ENCODE measurements around the gene MAPK4.
"Not testable (repeated sequence)": the region's sequence is repeated elsewhere in the genome, so short reads cannot be mapped to it uniquely, and the experiment has no call there.

The MAPK4 gene

GRCh38 chr18:50696436-50696835, 136.5 kb downstream of the MAPK4 start:
- Histone ChIP-seq H3K4me1 (ENCODE audit: control insufficient read depth in 2 of 2, insufficient read depth in 2 of 2, low read length in 2 of 2) (no peaks in the 10 kb centered on the region), H3K36me3 (ENCODE audit: control insufficient read depth in 2 of 2, insufficient read depth in 2 of 2, low read length in 2 of 2) (no peaks in the 10 kb centered on the region), H3K27me3 (ENCODE audit: control insufficient read depth in 2 of 2, insufficient read depth in 2 of 2, low read length in 2 of 2) (peaks cover 0 to 2% of the 10 kb centered on the region in 2 donors), H3K9ac (ENCODE audit: low read depth in 1 of 2, low read length in 2 of 2) (no peak overlapping the region), H3K4me3 (ENCODE audit: low read length in 2 of 2) (no peak overlapping the region), H3K9me3 (ENCODE audit: control insufficient read depth in 2 of 2, low read length in 2 of 2) (no peaks in the 10 kb centered on the region), H3K27ac (ENCODE audit: low read depth in 2 of 2, low read length in 2 of 2) (no peak overlapping the region)

- H3K27ac ChIP-seq (ENCODE audit: low read depth in 2 of 2, low read length in 2 of 2), result no peak overlapping the region
- H3K36me3 ChIP-seq (ENCODE audit: control insufficient read depth in 2 of 2, insufficient read depth in 2 of 2, low read length in 2 of 2), result no peaks in the 10 kb centered on the region
- no peaks in the 10 kb centered on the region for H3K9me3 ChIP-seq (ENCODE audit: control insufficient read depth in 2 of 2, low read length in 2 of 2)
- peaks cover 0 to 2% of the 10 kb centered on the region in 2 donors for H3K27me3 ChIP-seq (ENCODE audit: control insufficient read depth in 2 of 2, insufficient read depth in 2 of 2, low read length in 2 of 2)
- no peak overlapping the region for H3K4me3 ChIP-seq (ENCODE audit: low read length in 2 of 2)
- H3K4me1 ChIP-seq (ENCODE audit: control insufficient read depth in 2 of 2, insufficient read depth in 2 of 2, low read length in 2 of 2), result no peaks in the 10 kb centered on the region
- H3K9ac ChIP-seq (ENCODE audit: low read depth in 1 of 2, low read length in 2 of 2), result no peak overlapping the region
Measured at GRCh38 chr18:50696929-50697328, 137.0 kb downstream of the MAPK4 start.

- H3K27ac ChIP-seq (ENCODE audit: low read depth in 2 of 2, low read length in 2 of 2), result no peak overlapping the region
- H3K36me3 ChIP-seq (ENCODE audit: control insufficient read depth in 2 of 2, insufficient read depth in 2 of 2, low read length in 2 of 2), result no peaks in the 10 kb centered on the region
- H3K4me3 ChIP-seq (ENCODE audit: low read length in 2 of 2), result no peak overlapping the region
- no peaks in the 10 kb centered on the region for H3K4me1 ChIP-seq (ENCODE audit: control insufficient read depth in 2 of 2, insufficient read depth in 2 of 2, low read length in 2 of 2)
- no peaks in the 10 kb centered on the region for H3K9me3 ChIP-seq (ENCODE audit: control insufficient read depth in 2 of 2, low read length in 2 of 2)
- H3K9ac ChIP-seq (ENCODE audit: low read depth in 1 of 2, low read length in 2 of 2), result no peak overlapping the region
- H3K27me3 ChIP-seq (ENCODE audit: control insufficient read depth in 2 of 2, insufficient read depth in 2 of 2, low read length in 2 of 2), result peaks cover 0 to 2% of the 10 kb centered on the region in 2 donors
Measured at GRCh38 chr18:50697509-50697908, 137.6 kb downstream of the MAPK4 start.

GRCh38 chr18:50700245-50701165, 140.6 kb downstream of the MAPK4 start:
- Histone ChIP-seq H3K9me3 (ENCODE audit: control insufficient read depth in 2 of 2, low read length in 2 of 2) (no peaks in the 10 kb centered on the region), H3K36me3 (ENCODE audit: control insufficient read depth in 2 of 2, insufficient read depth in 2 of 2, low read length in 2 of 2) (no peaks in the 10 kb centered on the region), H3K27me3 (ENCODE audit: control insufficient read depth in 2 of 2, insufficient read depth in 2 of 2, low read length in 2 of 2) (peaks cover 0 to 2% of the 10 kb centered on the region in 2 donors), H3K4me3 (ENCODE audit: low read length in 2 of 2) (no peak overlapping the region), H3K4me1 (ENCODE audit: control insufficient read depth in 2 of 2, insufficient read depth in 2 of 2, low read length in 2 of 2) (no peaks in the 10 kb centered on the region), H3K9ac (ENCODE audit: low read depth in 1 of 2, low read length in 2 of 2) (no peak overlapping the region), H3K27ac (ENCODE audit: low read depth in 2 of 2, low read length in 2 of 2) (no peak overlapping the region)

- Histone ChIP-seq H3K4me1 (ENCODE audit: control insufficient read depth in 2 of 2, insufficient read depth in 2 of 2, low read length in 2 of 2) (no peaks in the 10 kb centered on the region), H3K27me3 (ENCODE audit: control insufficient read depth in 2 of 2, insufficient read depth in 2 of 2, low read length in 2 of 2) (no peaks in the 10 kb centered on the region), H3K36me3 (ENCODE audit: control insufficient read depth in 2 of 2, insufficient read depth in 2 of 2, low read length in 2 of 2) (no peaks in the 10 kb centered on the region), H3K27ac (ENCODE audit: low read depth in 2 of 2, low read length in 2 of 2) (no peak overlapping the region), H3K4me3 (ENCODE audit: low read length in 2 of 2) (no peak overlapping the region), H3K9ac (ENCODE audit: low read depth in 1 of 2, low read length in 2 of 2) (no peak overlapping the region), H3K9me3 (ENCODE audit: control insufficient read depth in 2 of 2, low read length in 2 of 2) (no peaks in the 10 kb centered on the region)
Measured at GRCh38 chr18:50704357-50704940, 144.6 kb downstream of the MAPK4 start.

GRCh38 chr18:50706199-50706598, 146.3 kb downstream of the MAPK4 start:
- no peaks in the 10 kb centered on the region for H3K4me1 ChIP-seq (ENCODE audit: control insufficient read depth in 2 of 2, insufficient read depth in 2 of 2, low read length in 2 of 2)
- no peak overlapping the region for H3K27ac ChIP-seq (ENCODE audit: low read depth in 2 of 2, low read length in 2 of 2)
- H3K27me3 ChIP-seq (ENCODE audit: control insufficient read depth in 2 of 2, insufficient read depth in 2 of 2, low read length in 2 of 2), result no peaks in the 10 kb centered on the region
- H3K9me3 ChIP-seq (ENCODE audit: control insufficient read depth in 2 of 2, low read length in 2 of 2), result no peaks in the 10 kb centered on the region
- H3K36me3 ChIP-seq (ENCODE audit: control insufficient read depth in 2 of 2, insufficient read depth in 2 of 2, low read length in 2 of 2), result no peaks in the 10 kb centered on the region
- H3K4me3 ChIP-seq (ENCODE audit: low read length in 2 of 2), result no peak overlapping the region
- no peak overlapping the region for H3K9ac ChIP-seq (ENCODE audit: low read depth in 1 of 2, low read length in 2 of 2)

GRCh38 chr18:50706651-50707050, 146.8 kb downstream of the MAPK4 start:
- no peaks in the 10 kb centered on the region for H3K4me1 ChIP-seq (ENCODE audit: control insufficient read depth in 2 of 2, insufficient read depth in 2 of 2, low read length in 2 of 2)
- H3K27me3 ChIP-seq (ENCODE audit: control insufficient read depth in 2 of 2, insufficient read depth in 2 of 2, low read length in 2 of 2), result no peaks in the 10 kb centered on the region
- no peaks in the 10 kb centered on the region for H3K36me3 ChIP-seq (ENCODE audit: control insufficient read depth in 2 of 2, insufficient read depth in 2 of 2, low read length in 2 of 2)
- H3K9ac ChIP-seq (ENCODE audit: low read depth in 1 of 2, low read length in 2 of 2), result no peak overlapping the region
- H3K9me3 ChIP-seq (ENCODE audit: control insufficient read depth in 2 of 2, low read length in 2 of 2), result no peaks in the 10 kb centered on the region
- H3K4me3 ChIP-seq (ENCODE audit: low read length in 2 of 2), result no peak overlapping the region
- no peak overlapping the region for H3K27ac ChIP-seq (ENCODE audit: low read depth in 2 of 2, low read length in 2 of 2)

- not testable (repeated sequence) for H3K27ac ChIP-seq (ENCODE audit: low read depth in 2 of 2, low read length in 2 of 2); H3K4me1 ChIP-seq (ENCODE audit: control insufficient read depth in 2 of 2, insufficient read depth in 2 of 2, low read length in 2 of 2); H3K9me3 ChIP-seq (ENCODE audit: control insufficient read depth in 2 of 2, low read length in 2 of 2); H3K27me3 ChIP-seq (ENCODE audit: control insufficient read depth in 2 of 2, insufficient read depth in 2 of 2, low read length in 2 of 2); H3K4me3 ChIP-seq (ENCODE audit: low read length in 2 of 2); H3K9ac ChIP-seq (ENCODE audit: low read depth in 1 of 2, low read length in 2 of 2); H3K36me3 ChIP-seq (ENCODE audit: control insufficient read depth in 2 of 2, insufficient read depth in 2 of 2, low read length in 2 of 2)
Measured at GRCh38 chr18:50707297-50707696, 147.4 kb downstream of the MAPK4 start.

GRCh38 chr18:50707855-50708469, 148.1 kb downstream of the MAPK4 start:
- H3K4me1 ChIP-seq (ENCODE audit: control insufficient read depth in 2 of 2, insufficient read depth in 2 of 2, low read length in 2 of 2), result no peaks in the 10 kb centered on the region
- no peaks in the 10 kb centered on the region for H3K9me3 ChIP-seq (ENCODE audit: control insufficient read depth in 2 of 2, low read length in 2 of 2)
- no peak overlapping the region for H3K9ac ChIP-seq (ENCODE audit: low read depth in 1 of 2, low read length in 2 of 2)
- H3K27me3 ChIP-seq (ENCODE audit: control insufficient read depth in 2 of 2, insufficient read depth in 2 of 2, low read length in 2 of 2), result peaks cover 0 to 5% of the 10 kb centered on the region in 2 donors
- H3K27ac ChIP-seq (ENCODE audit: low read depth in 2 of 2, low read length in 2 of 2), result no peak overlapping the region
- H3K4me3 ChIP-seq (ENCODE audit: low read length in 2 of 2), result no peak overlapping the region
- H3K36me3 ChIP-seq (ENCODE audit: control insufficient read depth in 2 of 2, insufficient read depth in 2 of 2, low read length in 2 of 2), result no peaks in the 10 kb centered on the region

GRCh38 chr18:50709193-50709592, 149.3 kb downstream of the MAPK4 start:
- Histone ChIP-seq H3K4me3 (ENCODE audit: low read length in 2 of 2) (no peak overlapping the region), H3K27me3 (ENCODE audit: control insufficient read depth in 2 of 2, insufficient read depth in 2 of 2, low read length in 2 of 2) (peaks cover 0 to 5% of the 10 kb centered on the region in 2 donors), H3K9me3 (ENCODE audit: control insufficient read depth in 2 of 2, low read length in 2 of 2) (no peaks in the 10 kb centered on the region), H3K9ac (ENCODE audit: low read depth in 1 of 2, low read length in 2 of 2) (no peak overlapping the region), H3K27ac (ENCODE audit: low read depth in 2 of 2, low read length in 2 of 2) (no peak overlapping the region), H3K4me1 (ENCODE audit: control insufficient read depth in 2 of 2, insufficient read depth in 2 of 2, low read length in 2 of 2) (no peaks in the 10 kb centered on the region), H3K36me3 (ENCODE audit: control insufficient read depth in 2 of 2, insufficient read depth in 2 of 2, low read length in 2 of 2) (no peaks in the 10 kb centered on the region)
